GM12878 (cell line): Measurements from ENCODE around the gene GRIFIN. TPM values are rescaled to one million over a fixed set of nuclear protein-coding genes. Genes with fewer than 3 reads are reported as not detected.

ENCODE experiments used
- ATAC-seq: fragments of 200-7000 bp; cut with Tn5 transposase; 3 replicates; pipeline ENCODE4 v1.9.1; 2020; ENCODE audit warnings: mild to moderate bottlenecking, moderate library complexity
- BruUV-seq: library from RNA; stranded (reverse); fragments of 400-500 nt; replicated peaks from 2 replicates; lab custom pipeline; 2021; lab: Mats Ljungman, UMichigan
- CTCF ChIA-PET: fragments of 300-600 bp; sonication (Branson Sonifier 250); formaldehyde crosslinking; extraction: SDS; loops from one replicate; lab custom pipeline; 2021; ENCODE audit warnings: inconsistent platforms; lab: Yijun Ruan, JAX
- POLR2A ChIA-PET: fragments of 350-600 bp; formaldehyde crosslinking; extraction: SDS; loops from one replicate; lab custom pipeline; 2021; ENCODE audit warnings: inconsistent platforms; lab: Charles Lee
- RAD21 ChIA-PET: fragments of 300-600 bp; sonication (Branson Sonifier 250); formaldehyde crosslinking; loops from one replicate; lab custom pipeline; 2023; ENCODE audit warnings: antibody characterized with exemption; ENCODE audit not compliant: unreplicated experiment; lab: Charles Lee
- SMC1A ChIA-PET: fragments of 300-600 bp; sonication (Branson Sonifier 250); formaldehyde crosslinking; loops from one replicate; lab custom pipeline; 2023; ENCODE audit not compliant: unreplicated experiment, uncharacterized antibody; lab: Charles Lee
- DNase-seq: peaks from one replicate; pipeline ENCODE4 v3.0.0-alpha.2; 2011; ENCODE audit warnings: low read depth, low spot score
- FAIRE-seq: peaks from 3 replicates; lab custom pipeline; 2011; peaks lifted over from hg19 to GRCh38; lab: Jason Lieb, UNC
- H2AFZ ChIP-seq: 2 replicates; pipeline ENCODE4 v1.6.0; 2011; ENCODE audit warnings: low read depth, low read length, control low read depth; ENCODE audit not compliant: control insufficient read depth
- H3K27ac ChIP-seq: 2 replicates; pipeline ENCODE4 v1.5.1; 2011; ENCODE audit warnings: control low read depth; ENCODE audit not compliant: control insufficient read depth, insufficient read depth
- H3K27me3 ChIP-seq, 2 experiments: replicated peaks in 1 of 2; 2 replicates each; pipeline versions ENCODE4 v1.6.0 to v1.6.1; 2011; ENCODE audit warnings: low read length in 1 of 2; ENCODE audit not compliant: control insufficient read depth in 2 of 2, insufficient read depth in 2 of 2
- H3K36me3 ChIP-seq, 2 experiments: 2 replicates each; pipeline ENCODE4 v1.5.1; 2011; ENCODE audit warnings: low read length in 1 of 2; ENCODE audit not compliant: control insufficient read depth in 2 of 2, insufficient read depth in 2 of 2
- H3K4me1 ChIP-seq: 2 replicates; pipeline ENCODE4 v1.6.1; 2011; ENCODE audit warnings: mild to moderate bottlenecking, low read length, moderate library complexity, mixed read lengths; ENCODE audit not compliant: control insufficient read depth, insufficient read depth
- H3K4me2 ChIP-seq: 2 replicates; pipeline ENCODE4 v1.6.0; 2011; ENCODE audit warnings: control low read depth; ENCODE audit not compliant: control insufficient read depth, insufficient read depth
- H3K4me3 ChIP-seq: fragments of 200-600 bp; sonication (generic); 2 replicates; pipeline ENCODE4 v1.5.1; 2016
- H3K79me2 ChIP-seq: 2 replicates; pipeline ENCODE4 v1.6.0; 2011; ENCODE audit warnings: low read length; ENCODE audit not compliant: control insufficient read depth, insufficient read depth
- H3K9ac ChIP-seq: 2 replicates; pipeline ENCODE4 v1.8.0; 2011; ENCODE audit warnings: low read length, control low read depth, mixed read lengths; ENCODE audit not compliant: control insufficient read depth, insufficient read depth
- H3K9me3 ChIP-seq: replicated peaks from 3 replicates; pipeline ENCODE4 v1.5.1; 2011; ENCODE audit warnings: mild to moderate bottlenecking, low read length; ENCODE audit not compliant: control insufficient read depth, insufficient read depth
- H4K20me1 ChIP-seq: 2 replicates; pipeline ENCODE4 v1.6.0; 2011; ENCODE audit not compliant: control insufficient read depth, insufficient read depth
- CHD2 ChIP-seq: IDR thresholded peaks from 2 replicates; pipeline ENCODE4 v1.6.1; 2011; ENCODE audit warnings: low read depth, low read length, improper control_type of control experiment, borderline replicate concordance
- EGR1 ChIP-seq, 2 experiments: IDR thresholded peaks; 1 replicate in 1 of 2; 2 replicates in 1 of 2; pipeline ENCODE4 v1.6.1; 2011 to 2012; ENCODE audit warnings: low read depth in 2 of 2, low read length in 2 of 2, borderline replicate concordance in 1 of 2, mild to moderate bottlenecking in 1 of 2, moderate library complexity in 1 of 2
- FOXM1 ChIP-seq: IDR thresholded peaks from 2 replicates; pipeline ENCODE4 v1.6.1; 2012; ENCODE audit warnings: low read depth, mild to moderate bottlenecking, inconsistent platforms, low read length, moderate library complexity
- MYB ChIP-seq: fragments of 150-350 bp; IDR thresholded peaks from 2 replicates; pipeline ENCODE4 v1.6.1; 2014; ENCODE audit warnings: mild to moderate bottlenecking, low read depth, low read length, borderline replicate concordance
- NFYB ChIP-seq: IDR thresholded peaks from 2 replicates; pipeline ENCODE4 v1.6.1; 2011; ENCODE audit warnings: low read depth, mild to moderate bottlenecking, low read length, improper control_type of control experiment, moderate library complexity; ENCODE audit not compliant: insufficient read depth
- WGBS: methylation state at CpG from one replicate; pipeline ENCODE4 v1.1.6; 2016; ENCODE audit warnings: low lambda C conversion rate; ENCODE audit not compliant: insufficient replicate concordance, insufficient coverage; ENCODE audit errors: missing lambda C conversion rate; 5-methylcytosine and 5-hydroxymethylcytosine counted together
- in situ Hi-C: fragments of 300-500 bp; cut with MboI; formaldehyde crosslinking; loops from 9 replicates; pipeline ENCODE4 v1.14.3; 2018; ENCODE audit warnings: mixed read lengths
- intact Hi-C: fragments of 100-400 bp; cut with micrococcal nuclease; formaldehyde crosslinking; loops from one replicate; pipeline ENCODE4 v1.14.2; 2022; ENCODE audit not compliant: unreplicated experiment
- polyA plus RNA-seq, 11 experiments: library from polyadenylated mRNA; depleted of rRNA in 4 of 11; unstranded in 6 of 11; stranded (reverse) in 5 of 11; fragments of >200 nt; fragmentation: Nextera tagmentation in 4 of 11; fragmentation: Illumina TruSeq in 1 of 11; extraction: Ambion mirVana in 4 of 11; extraction: Trizol in 1 of 11; gene quantifications; 1 replicate in 1 of 11; 2 replicates in 10 of 11; pipeline versions ENCODE4 v1.2.1 to v1.2.3, GENCODE V29; 2011 to 2016; ENCODE audit warnings: inconsistent platforms in 2 of 11, missing spikeins in 2 of 11, low read depth in 1 of 11
- total RNA-seq, 4 experiments: library from RNA; depleted of rRNA in 3 of 4; stranded (reverse); fragments of >200 nt in 3 of 4; fragmentation: Illumina TruSeq in 1 of 4; extraction: Trizol in 1 of 4; gene quantifications; 2 replicates each; pipeline versions ENCODE4 v1.2.1 to v1.2.3, GENCODE V29; 2013 to 2021
- TF ChIP-seq, protein P1 (sequence below): IDR thresholded peaks from 2 replicates; pipeline ENCODE4 v1.6.1; 2011; ENCODE audit warnings: borderline replicate concordance, low read depth, mild to moderate bottlenecking, moderate library complexity, mixed read lengths, low read length; ENCODE audit not compliant: insufficient read depth; ENCODE audit errors: extremely low read length
- TF ChIP-seq, protein P2 (sequence below): IDR thresholded peaks from 2 replicates; pipeline ENCODE4 v1.6.1; 2012; ENCODE audit warnings: low read depth, low read length, improper control_type of control experiment

Gene GRIFIN
- total and polyA plus RNA-seq, 10 of the 15 experiments (the other 5 are each of a cell fraction or from before 2014, with no cell fraction given): not detected

DNA sequence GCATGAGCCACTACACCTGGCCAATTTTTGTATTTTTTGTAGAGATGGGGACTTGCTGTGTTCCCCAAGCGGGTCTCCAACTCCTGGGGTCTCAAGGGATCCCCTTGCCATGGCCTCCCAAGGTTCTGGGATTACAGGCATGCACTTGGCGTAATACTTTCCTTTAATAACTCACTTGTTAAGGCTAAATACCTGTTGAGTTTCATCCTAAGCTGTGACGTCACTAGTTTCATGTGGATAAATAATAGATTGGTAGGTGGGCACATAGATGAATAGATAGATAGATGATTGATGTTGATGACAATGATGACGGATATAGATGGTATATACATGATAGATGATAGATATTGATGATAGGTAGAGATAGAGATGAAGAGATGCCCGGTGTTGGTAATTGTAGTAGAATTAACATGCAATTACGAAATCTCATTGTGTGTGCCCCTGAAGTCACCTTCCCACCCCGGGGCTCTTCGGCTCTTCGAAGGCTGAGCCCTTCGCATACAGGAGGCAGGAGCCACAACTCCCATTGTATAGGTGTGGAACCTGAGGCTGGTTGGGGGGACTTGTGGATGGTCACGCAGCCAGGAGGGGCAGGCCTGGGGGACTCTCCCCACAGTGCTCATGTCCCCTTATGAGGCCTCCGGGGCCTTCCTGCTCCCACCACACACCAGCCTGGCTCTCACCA is 2.6 kb downstream of the GRIFIN start:
- 70% methylated on average over 12 of the region's 12 CpGs for WGBS
- H3K4me3 ChIP-seq: no peak overlapping the region
- no peak for TF ChIP-seq MYB
- TF ChIP-seq, protein P1, sequence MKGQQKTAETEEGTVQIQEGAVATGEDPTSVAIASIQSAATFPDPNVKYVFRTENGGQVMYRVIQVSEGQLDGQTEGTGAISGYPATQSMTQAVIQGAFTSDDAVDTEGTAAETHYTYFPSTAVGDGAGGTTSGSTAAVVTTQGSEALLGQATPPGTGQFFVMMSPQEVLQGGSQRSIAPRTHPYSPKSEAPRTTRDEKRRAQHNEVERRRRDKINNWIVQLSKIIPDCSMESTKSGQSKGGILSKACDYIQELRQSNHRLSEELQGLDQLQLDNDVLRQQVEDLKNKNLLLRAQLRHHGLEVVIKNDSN: no peak
- TF ChIP-seq, all 136 proteins: peak for 0
- CTCF ChIA-PET: no interaction called here
- intact Hi-C loops (no loop called here), in situ Hi-C loops (no loop called here)
- Histone ChIP-seq H3K4me2 (no peak overlapping the region), H3K9ac (no peak overlapping the region), H2AFZ (no peak overlapping the region), H3K79me2 (no peaks in the 10 kb centered on the region), H3K4me1 (no peaks in the 10 kb centered on the region), H3K36me3 (no peaks in the 10 kb centered on the region), H4K20me1 (no peaks in the 10 kb centered on the region), H3K9me3 (no peaks in the 10 kb centered on the region), H3K27ac (no peak overlapping the region), H3K27me3 (no peaks in the 10 kb centered on the region)
- FAIRE-seq (no peak), DNase-seq (no peak), ATAC-seq (no peak)
- RAD21 ChIA-PET: no interaction called here
- POLR2A ChIA-PET: no interaction called here
- BruUV-seq: no TSS peak
- SMC1A ChIA-PET: no interaction called here

DNA sequence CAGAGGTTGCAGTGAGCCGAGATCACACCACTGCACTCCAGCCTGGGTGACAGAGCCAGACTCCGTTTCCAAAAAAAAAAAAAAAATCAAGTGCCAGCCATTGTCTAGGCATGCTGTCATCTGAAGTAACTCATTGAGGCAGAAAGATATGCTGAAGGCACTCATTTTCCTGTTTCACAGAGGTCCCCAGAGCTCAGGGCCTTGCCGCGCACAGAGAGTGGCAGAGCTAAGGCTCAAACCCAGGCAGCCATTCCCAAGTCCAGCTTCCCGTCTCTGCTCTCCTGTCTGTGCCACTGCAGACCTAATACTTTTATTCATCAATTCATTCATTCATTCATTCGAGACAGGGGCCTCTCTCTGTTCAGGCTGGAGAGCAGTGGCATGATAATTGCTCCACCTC is 3.5 kb downstream of the GRIFIN start:
- TF ChIP-seq FOXM1 (no peak), NFYB (no peak), CHD2 (no peak), EGR1 (IDR thresholded peaks at IDR 0.05; ENCODE audit: borderline replicate concordance in 1 of 2, low read depth in 2 of 2, low read length in 2 of 2) (no peak)
- TF ChIP-seq, protein P2, sequence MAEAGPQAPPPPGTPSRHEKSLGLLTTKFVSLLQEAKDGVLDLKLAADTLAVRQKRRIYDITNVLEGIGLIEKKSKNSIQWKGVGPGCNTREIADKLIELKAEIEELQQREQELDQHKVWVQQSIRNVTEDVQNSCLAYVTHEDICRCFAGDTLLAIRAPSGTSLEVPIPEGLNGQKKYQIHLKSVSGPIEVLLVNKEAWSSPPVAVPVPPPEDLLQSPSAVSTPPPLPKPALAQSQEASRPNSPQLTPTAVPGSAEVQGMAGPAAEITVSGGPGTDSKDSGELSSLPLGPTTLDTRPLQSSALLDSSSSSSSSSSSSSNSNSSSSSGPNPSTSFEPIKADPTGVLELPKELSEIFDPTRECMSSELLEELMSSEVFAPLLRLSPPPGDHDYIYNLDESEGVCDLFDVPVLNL: no peak
- TF ChIP-seq, all 136 proteins: peak for 0
- WGBS: 69% methylated on average over 5 of the region's 6 CpGs
- ChIA-PET CTCF (interaction anchor here (0.6 kb wide), 1 partner anchor 115 kb away, joined by 4 read pairs; no protein-coding TSS in a partner anchor), POLR2A (interaction anchor here (0.6 kb wide), 1 partner anchor 124 kb away, joined by 3 read pairs; no protein-coding TSS in a partner anchor), RAD21 (interaction anchor here (0.7 kb wide), 1 partner anchor 207 kb away, joined by 3 read pairs; no protein-coding TSS in a partner anchor), SMC1A (interaction anchor here (0.6 kb wide), 1 partner anchor 53 kb away, joined by 3 read pairs; no protein-coding TSS in a partner anchor)
- Histone ChIP-seq H3K9ac (no peak overlapping the region), H3K4me2 (no peak overlapping the region), H3K27me3 (no peaks in the 10 kb centered on the region), H3K27ac (no peak overlapping the region), H3K4me3 (no peak overlapping the region), H3K36me3 (no peaks in the 10 kb centered on the region), H4K20me1 (no peaks in the 10 kb centered on the region), H2AFZ (no peak overlapping the region), H3K9me3 (no peaks in the 10 kb centered on the region), H3K4me1 (no peaks in the 10 kb centered on the region), H3K79me2 (no peaks in the 10 kb centered on the region)
- no peak for FAIRE-seq
- BruUV-seq: no TSS peak
- in situ Hi-C loops: no loop called here
- DNase-seq: no peak
- ATAC-seq: no peak
- intact Hi-C loops: no loop called here
